WTC11 (cell line): ENCODE data around the gene CYP21A2. TPM values are rescaled to one million over a fixed set of nuclear protein-coding genes. Genes with fewer than 3 reads are reported as not detected.

Source experiments
- ATAC-seq: fragments of 200-7000 bp; cut with Tn5 transposase; 2 replicates; pipeline ENCODE4 v1.10.0; 2021; ENCODE audit warnings: mild to moderate bottlenecking, moderate library complexity
- CTCF ChIA-PET: fragments of 300-600 bp; sonication (Branson Sonifier 250); formaldehyde crosslinking; loops from one replicate; lab custom pipeline; 2021; ENCODE audit warnings: antibody characterized with exemption; lab: Charles Lee
- POLR2A ChIA-PET: fragments of 350-600 bp; sonication (Branson Sonifier 250); formaldehyde crosslinking; loops from one replicate; lab custom pipeline; 2021; ENCODE audit warnings: antibody characterized with exemption; lab: Charles Lee
- DNase-seq: peaks from one replicate; pipeline ENCODE4 v3.0.0; 2021; ENCODE audit warnings: low spot score
- H3K27ac Mint-ChIP-seq: 2 replicates; pipeline ENCODE4 v1.8.0; 2021; ENCODE audit warnings: mixed read lengths
- H3K27me3 Mint-ChIP-seq: 2 replicates; pipeline ENCODE4 v1.8.0; 2021; ENCODE audit warnings: low read depth, mild to moderate bottlenecking, moderate library complexity, mixed read lengths
- H3K36me3 Mint-ChIP-seq: 2 replicates; pipeline ENCODE4 v1.8.0; 2021; ENCODE audit warnings: mixed read lengths
- H3K4me1 Mint-ChIP-seq: 2 replicates; pipeline ENCODE4 v1.8.0; 2022; ENCODE audit warnings: mixed read lengths
- H3K4me3 Mint-ChIP-seq: 2 replicates; pipeline ENCODE4 v1.8.0; 2021; ENCODE audit warnings: mild to moderate bottlenecking, moderate library complexity, mixed read lengths
- H3K9me3 Mint-ChIP-seq: 2 replicates; pipeline ENCODE4 v1.8.0; 2021; ENCODE audit warnings: mixed read lengths
- AFF4 ChIP-seq: sonication (generic); formaldehyde crosslinking; IDR thresholded peaks from 2 replicates; pipeline ENCODE4 v1.8.1; 2023; ENCODE audit warnings: mild to moderate bottlenecking, missing genetic modification reagents, borderline replicate concordance
- ARID4B ChIP-seq: sonication (generic); formaldehyde crosslinking; IDR thresholded peaks from 2 replicates; pipeline ENCODE4 v1.8.0; 2023; ENCODE audit warnings: missing genetic modification reagents, mild to moderate bottlenecking, borderline replicate concordance
- ATF1 ChIP-seq: sonication (generic); formaldehyde crosslinking; IDR thresholded peaks from 2 replicates; pipeline ENCODE4 v1.8.1; 2023; ENCODE audit warnings: mild to moderate bottlenecking, moderate library complexity, missing genetic modification reagents
- CREB1 ChIP-seq: sonication (generic); formaldehyde crosslinking; IDR thresholded peaks from 2 replicates; pipeline ENCODE4 v1.8.0; 2023; ENCODE audit warnings: mild to moderate bottlenecking, missing genetic modification reagents
- EMX1 ChIP-seq: fragments of 250-450 bp; sonication (Bioruptor Pico); IDR thresholded peaks from 2 replicates; pipeline ENCODE4 v1.8.0; 2021; ENCODE audit warnings: mild to moderate bottlenecking
- FOXP4 ChIP-seq: sonication (generic); formaldehyde crosslinking; IDR thresholded peaks from 2 replicates; pipeline ENCODE4 v1.8.0; 2022; ENCODE audit warnings: mild to moderate bottlenecking, missing genetic modification reagents
- GTF2I ChIP-seq: fragments of 250-450 bp; sonication (Bioruptor Pico); conservative IDR thresholded peaks from 2 replicates; pipeline ENCODE4 v1.4.0; 2021; ENCODE audit warnings: mild to moderate bottlenecking
- NR2C2 ChIP-seq: sonication (generic); formaldehyde crosslinking; IDR thresholded peaks from 2 replicates; pipeline ENCODE4 v1.8.0; 2022; ENCODE audit warnings: mild to moderate bottlenecking, missing genetic modification reagents
- PREB ChIP-seq: sonication (generic); formaldehyde crosslinking; IDR thresholded peaks from 2 replicates; pipeline ENCODE4 v1.8.1; 2022; ENCODE audit warnings: mild to moderate bottlenecking, missing genetic modification reagents, moderate library complexity, borderline replicate concordance
- RORB ChIP-seq: fragments of 250-450 bp; sonication (Bioruptor Pico); IDR thresholded peaks from 2 replicates; pipeline ENCODE4 v1.9.0; 2021; ENCODE audit warnings: mild to moderate bottlenecking
- TCF7 ChIP-seq: sonication (generic); formaldehyde crosslinking; IDR thresholded peaks from 2 replicates; pipeline ENCODE4 v1.8.0; 2022; ENCODE audit warnings: mild to moderate bottlenecking, low read depth, missing genetic modification reagents, moderate library complexity
- USF1 ChIP-seq: sonication (generic); formaldehyde crosslinking; IDR thresholded peaks from 2 replicates; pipeline ENCODE4 v1.8.0; 2022; ENCODE audit warnings: mild to moderate bottlenecking, missing genetic modification reagents
- ZNF671 ChIP-seq: fragments of 250-450 bp; sonication (Bioruptor Pico); IDR thresholded peaks from 2 replicates; pipeline ENCODE4 v1.8.0; 2021; ENCODE audit warnings: mild to moderate bottlenecking
- ZSCAN18 ChIP-seq: fragments of 250-450 bp; sonication (Bioruptor Pico); IDR thresholded peaks from 2 replicates; pipeline ENCODE4 v2.1.2; 2022; ENCODE audit warnings: mild to moderate bottlenecking, moderate library complexity
- total RNA-seq: library from RNA; stranded (reverse); gene quantifications from 3 replicates; pipeline ENCODE4 v1.2.3, GENCODE V29; 2021
- TF ChIP-seq, protein P1 (sequence below): sonication (generic); formaldehyde crosslinking; IDR thresholded peaks from 2 replicates; pipeline ENCODE4 v1.8.1; 2023; ENCODE audit warnings: mild to moderate bottlenecking, missing genetic modification reagents

The CYP21A2 gene
- total RNA-seq, 1 experiment from 2014 or later, result 1.2 TPM

DNA sequence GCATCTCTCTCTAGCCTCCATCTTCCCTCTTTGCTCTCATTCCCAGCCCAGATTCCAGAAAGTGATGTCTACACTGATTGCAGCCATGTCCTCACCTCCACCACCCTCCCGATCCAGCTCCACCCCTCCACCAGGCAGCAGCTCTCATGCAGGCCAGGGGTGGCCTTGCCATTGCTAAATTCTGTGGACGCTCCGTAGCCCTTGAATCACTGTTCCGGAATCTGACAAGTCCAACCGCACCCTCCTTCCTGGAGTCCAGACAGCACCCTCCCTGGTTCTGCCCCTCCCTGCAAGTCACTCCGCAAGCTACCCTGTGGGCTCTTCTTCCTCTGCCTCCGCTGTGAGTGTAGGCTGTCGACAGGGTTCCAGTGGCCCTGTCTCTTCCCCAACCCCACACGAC lies 44.7 kb downstream of the CYP21A2 start (continued):
- TF ChIP-seq ATF1 (no peak), AFF4 (CRISPR knock-in tag) (no peak), RORB (CRISPR knock-in tag) (no peak), GTF2I (no peak), ARID4B (CRISPR knock-in tag) (no peak), PREB (CRISPR knock-in tag) (no peak)

DNA sequence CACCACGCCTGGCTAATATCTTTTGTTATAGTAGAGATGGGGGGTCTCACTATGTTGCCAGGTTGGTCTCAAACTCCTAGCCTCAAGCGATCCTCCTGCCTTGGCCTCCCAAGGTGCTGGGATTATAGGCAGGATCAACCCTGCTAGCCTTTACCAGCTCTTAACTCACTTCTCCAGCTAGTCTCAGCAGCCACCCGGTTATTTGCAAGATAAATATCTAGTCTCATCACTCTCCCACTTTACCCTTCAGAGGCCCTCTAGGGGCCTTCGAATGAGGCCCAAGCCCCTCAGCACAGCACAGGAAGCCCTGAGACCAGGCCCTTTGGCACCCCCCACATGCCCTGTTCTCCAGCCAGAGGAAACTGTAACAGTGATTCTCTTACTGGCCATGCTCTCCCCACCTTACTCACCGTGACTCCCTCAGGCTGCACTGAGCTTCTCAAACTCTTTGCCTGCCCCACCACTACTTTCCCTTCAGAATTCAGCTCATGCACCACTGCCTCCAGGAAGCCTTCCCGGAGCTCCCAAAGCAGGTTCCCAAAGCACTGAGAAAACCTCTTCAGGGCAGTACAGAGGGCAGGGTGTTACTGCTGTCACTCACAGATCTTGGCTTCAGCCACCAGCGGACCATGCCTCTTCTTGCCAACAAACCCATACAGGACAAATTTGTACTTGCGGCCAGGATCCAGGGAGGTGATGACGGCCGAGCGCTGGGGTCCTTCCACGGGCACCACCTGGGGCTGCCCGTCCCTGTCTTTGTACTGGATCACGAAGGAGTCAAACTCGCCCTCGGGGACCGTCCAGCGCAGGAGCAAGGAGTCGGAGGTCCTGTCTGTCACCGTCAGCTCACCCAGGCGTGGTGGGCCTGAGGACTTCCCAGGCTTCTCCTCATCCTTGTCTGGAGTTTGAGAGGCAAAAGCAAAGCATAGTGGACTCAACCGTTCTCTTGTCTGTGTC lies 45.9 kb downstream of the CYP21A2 start:
- peaks cover 16% of the 10 kb centered on the region for H3K4me1 Mint-ChIP-seq
- H3K36me3 Mint-ChIP-seq, result no peaks in the 10 kb centered on the region
- no peak overlapping the region for H3K4me3 Mint-ChIP-seq
- no peaks in the 10 kb centered on the region for H3K9me3 Mint-ChIP-seq
- POLR2A ChIA-PET, result no interaction called here
- ATAC-seq, result no peak
- peaks cover 13% of the 10 kb centered on the region for H3K27me3 Mint-ChIP-seq
- H3K27ac Mint-ChIP-seq, result no peak overlapping the region
- CTCF ChIA-PET, result no interaction called here
- no peak for DNase-seq
- TF ChIP-seq, protein P1, sequence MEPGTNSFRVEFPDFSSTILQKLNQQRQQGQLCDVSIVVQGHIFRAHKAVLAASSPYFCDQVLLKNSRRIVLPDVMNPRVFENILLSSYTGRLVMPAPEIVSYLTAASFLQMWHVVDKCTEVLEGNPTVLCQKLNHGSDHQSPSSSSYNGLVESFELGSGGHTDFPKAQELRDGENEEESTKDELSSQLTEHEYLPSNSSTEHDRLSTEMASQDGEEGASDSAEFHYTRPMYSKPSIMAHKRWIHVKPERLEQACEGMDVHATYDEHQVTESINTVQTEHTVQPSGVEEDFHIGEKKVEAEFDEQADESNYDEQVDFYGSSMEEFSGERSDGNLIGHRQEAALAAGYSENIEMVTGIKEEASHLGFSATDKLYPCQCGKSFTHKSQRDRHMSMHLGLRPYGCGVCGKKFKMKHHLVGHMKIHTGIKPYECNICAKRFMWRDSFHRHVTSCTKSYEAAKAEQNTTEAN (CRISPR knock-in tag), result no peak
- TF ChIP-seq ZNF671 (CRISPR knock-in tag) (no peak), FOXP4 (CRISPR knock-in tag) (no peak), NR2C2 (CRISPR knock-in tag) (no peak), CREB1 (CRISPR knock-in tag) (no peak), AFF4 (CRISPR knock-in tag) (no peak), EMX1 (CRISPR knock-in tag) (no peak), USF1 (CRISPR knock-in tag) (no peak), TCF7 (CRISPR knock-in tag) (no peak), ZSCAN18 (CRISPR knock-in tag) (no peak)
